A673 (cell line): ENCODE measurements around the gene PTPRK. TPM values are rescaled to one million over a fixed set of nuclear protein-coding genes. Genes with fewer than 3 reads are reported as not detected.

ENCODE experiments used
- BruUV-seq: library from RNA; stranded (reverse); fragments of 400-500 nt; replicated peaks from 2 replicates; lab custom pipeline; 2021; lab: Mats Ljungman, UMichigan
- CTCF ChIA-PET: fragments of 300-600 bp; sonication (Branson Sonifier 250); formaldehyde crosslinking; loops from one replicate; lab custom pipeline; 2022; ENCODE audit warnings: antibody characterized with exemption; lab: Charles Lee
- POLR2A ChIA-PET: fragments of 300-600 bp; sonication (Branson Sonifier 250); formaldehyde crosslinking; loops from one replicate; lab custom pipeline; 2022; ENCODE audit warnings: antibody characterized with exemption; ENCODE audit not compliant: low non-redundant PET; lab: Charles Lee
- DNase-seq: peaks from one replicate; pipeline ENCODE4 v3.0.0-alpha.2; 2015; ENCODE audit warnings: low spot score
- H3K27ac ChIP-seq: fragments of 200-600 bp; sonication (generic); 2 replicates; pipeline ENCODE4 v1.5.1; 2016; ENCODE audit warnings: mixed run types, low read depth, mild to moderate bottlenecking, mixed read lengths, antibody characterized with exemption, low read length; ENCODE audit not compliant: poor library complexity, severe bottlenecking
- H3K27me3 ChIP-seq: fragments of 200-600 bp; sonication (generic); replicated peaks from 2 replicates; pipeline ENCODE4 v1.6.1; 2017; ENCODE audit warnings: mixed run types, low read depth, mild to moderate bottlenecking, mixed read lengths, antibody characterized with exemption, low read length; ENCODE audit not compliant: insufficient read depth, poor library complexity
- H3K36me3 ChIP-seq: fragments of 200-600 bp; sonication (generic); 2 replicates; pipeline ENCODE4 v1.6.1; 2016; ENCODE audit warnings: mixed run types, mild to moderate bottlenecking, mixed read lengths, antibody characterized with exemption, low read length; ENCODE audit not compliant: insufficient read depth, poor library complexity, severe bottlenecking
- H3K4me1 ChIP-seq: fragments of 200-600 bp; sonication (generic); 2 replicates; pipeline ENCODE4 v1.6.1; 2017; ENCODE audit warnings: mixed run types, mild to moderate bottlenecking, mixed read lengths, antibody characterized with exemption, low read length; ENCODE audit not compliant: insufficient read depth, poor library complexity, severe bottlenecking
- H3K4me3 ChIP-seq: fragments of 200-600 bp; sonication (generic); 2 replicates; pipeline ENCODE4 v1.5.1; 2016; ENCODE audit warnings: low read depth, mixed run types, mild to moderate bottlenecking, mixed read lengths, low read length; ENCODE audit not compliant: poor library complexity, severe bottlenecking
- H3K9me3 ChIP-seq: fragments of 200-600 bp; sonication (generic); 2 replicates; pipeline ENCODE4 v1.6.1; 2016; ENCODE audit warnings: mixed run types, low read depth, mild to moderate bottlenecking, mixed read lengths, antibody characterized with exemption, low read length; ENCODE audit not compliant: poor library complexity, severe bottlenecking
- CTCF ChIP-seq: fragments of 300-800, 200-600 bp; sonication (generic); conservative IDR thresholded peaks from 2 replicates; pipeline ENCODE4 v1.5.1; 2017; ENCODE audit warnings: low read depth, mild to moderate bottlenecking, antibody characterized with exemption, low read length, moderate library complexity, mixed read lengths
- EZH2 ChIP-seq: fragments of 200-600 bp; sonication (generic); IDR thresholded peaks from 2 replicates; pipeline ENCODE4 v1.6.1; 2017; ENCODE audit warnings: borderline replicate concordance, low read depth, mild to moderate bottlenecking, mixed read lengths, antibody characterized with exemption, low read length; ENCODE audit not compliant: poor library complexity, severe bottlenecking
- intact Hi-C: fragments of 100-400 bp; cut with micrococcal nuclease; formaldehyde crosslinking; loops from one replicate; pipeline ENCODE4 v1.10.0; 2022; ENCODE audit not compliant: unreplicated experiment
- total RNA-seq: library from RNA; stranded (reverse); gene quantifications from 2 replicates; pipeline ENCODE4 v1.2.3, GENCODE V29; 2021

Gene PTPRK
- total RNA-seq, 1 experiment from 2014 or later = 77.3 TPM

- no TSS peak for BruUV-seq
- no peak for DNase-seq
- H3K36me3 ChIP-seq = no peaks in the 10 kb centered on the region
- H3K27me3 ChIP-seq = no peaks in the 10 kb centered on the region
- no peak overlapping the region for H3K27ac ChIP-seq
- H3K9me3 ChIP-seq = peaks cover 6% of the 10 kb centered on the region
- TF ChIP-seq EZH2 = no peak
- no peak for TF ChIP-seq CTCF
- no peak overlapping the region for H3K4me3 ChIP-seq
- no peaks in the 10 kb centered on the region for H3K4me1 ChIP-seq
- intact Hi-C loops = no loop called here
- ChIA-PET POLR2A (no interaction called here), CTCF (no interaction called here)
Observed at GRCh38 chr6:128323011-128323410, 197.4 kb downstream of the PTPRK start.

GRCh38 chr6:128319946-128320345 lies 200.5 kb downstream of the PTPRK start:
- POLR2A ChIA-PET = no interaction called here
- Histone ChIP-seq H3K4me1 (no peaks in the 10 kb centered on the region), H3K9me3 (no peaks in the 10 kb centered on the region), H3K36me3 (no peaks in the 10 kb centered on the region), H3K27me3 (no peaks in the 10 kb centered on the region), H3K27ac (no peak overlapping the region), H3K4me3 (no peak overlapping the region)
- no TSS peak for BruUV-seq
- no peak for DNase-seq
- intact Hi-C loops = no loop called here
- CTCF ChIA-PET = no interaction called here
- TF ChIP-seq EZH2 = no peak
- no peak for TF ChIP-seq CTCF

GRCh38 chr6:128319157-128319556 lies 201.2 kb downstream of the PTPRK start:
- H3K36me3 ChIP-seq = no peaks in the 10 kb centered on the region
- DNase-seq = no peak
- intact Hi-C loops = no loop called here
- BruUV-seq = no TSS peak
- TF ChIP-seq CTCF (no peak), EZH2 (no peak)
- H3K9me3 ChIP-seq = no peaks in the 10 kb centered on the region
- no peak overlapping the region for H3K4me3 ChIP-seq
- ChIA-PET CTCF (no interaction called here), POLR2A (no interaction called here)
- no peak overlapping the region for H3K27ac ChIP-seq
- no peaks in the 10 kb centered on the region for H3K4me1 ChIP-seq
- H3K27me3 ChIP-seq = no peaks in the 10 kb centered on the region
